ENCODE results near the gene SCTR.

- TF ChIP-seq CTCF (IDR thresholded peaks at IDR 0.05) (no peak), POLR2A (IDR thresholded peaks at IDR 0.05) (no peak)
Measured at GRCh38 chr2:119434664-119435063, 89.6 kb downstream of the SCTR start.

Measured in heart left ventricle (tissue), 13 donors.